ENCODE data around the gene AUH. TPM values are rescaled to one million over a fixed set of nuclear protein-coding genes. Genes with fewer than 3 reads are reported as not detected.

The AUH gene
- total and polyA plus RNA-seq, 8 donors, result 13.6 to 33.7 (median 23.0) TPM

DNA sequence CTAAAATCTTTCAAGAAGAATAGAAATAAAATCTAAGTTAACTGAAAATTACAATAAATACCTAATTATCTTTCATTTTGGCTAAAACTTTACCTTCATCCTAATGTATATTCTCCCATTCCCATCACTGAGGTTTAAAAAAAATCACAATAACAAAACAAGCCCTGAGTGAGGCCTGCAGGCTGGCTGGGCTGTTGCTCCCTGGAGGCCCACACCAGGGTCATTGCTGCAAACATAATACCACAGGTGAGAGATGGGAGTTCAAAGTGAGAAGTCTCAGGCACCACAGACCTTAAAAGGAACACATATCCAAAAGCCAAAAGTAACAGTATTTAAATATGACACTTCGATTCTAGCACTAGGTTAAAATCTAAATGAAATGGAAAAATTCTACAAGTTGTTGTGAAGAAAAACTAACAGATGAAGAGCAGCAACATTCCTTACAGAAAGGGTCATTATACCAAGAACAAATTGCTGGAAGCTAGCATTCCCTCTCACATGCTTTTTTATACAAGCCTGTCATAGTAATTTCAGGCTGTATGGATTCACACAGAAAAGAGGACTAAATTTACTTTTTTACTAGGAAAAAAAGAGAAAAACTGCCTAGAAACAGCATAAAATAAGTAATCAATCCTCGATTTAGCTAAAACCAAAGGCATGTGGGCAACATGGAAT lies 57.8 kb downstream of the AUH start:
- Histone ChIP-seq H3K27ac (peak overlapping the region in 1 of 2 donors; percentile 63), H3K27me3 (no peaks in the 10 kb centered on the region), H3K4me3 (no peak overlapping the region), H3K4me1 (peaks cover 4 to 38% of the 10 kb centered on the region in 2 donors), H3K9me3 (no peaks in the 10 kb centered on the region), H3K36me3 (no peaks in the 10 kb centered on the region)
- no peak for DNase-seq
- no peak for TF ChIP-seq CTCF (IDR thresholded peaks at IDR 0.05)
- ATAC-seq, result no peak
- intact Hi-C loops (cut with DNase I), result no loop called here

GRCh38 chr9:91302831-91303230 lies 58.9 kb downstream of the AUH start:
- Histone ChIP-seq H3K27me3 (no peaks in the 10 kb centered on the region), H3K36me3 (no peaks in the 10 kb centered on the region), H3K9me3 (no peaks in the 10 kb centered on the region), H3K4me1 (peaks cover 4 to 49% of the 10 kb centered on the region in 2 donors), H3K27ac (peak overlapping the region; percentile 52 to 63), H3K4me3 (no peak overlapping the region)
- no peak for DNase-seq
- no peak for TF ChIP-seq CTCF (IDR thresholded peaks at IDR 0.05)
- intact Hi-C loops (cut with DNase I), result no loop called here
- ATAC-seq, result peak; percentile 77

DNA sequence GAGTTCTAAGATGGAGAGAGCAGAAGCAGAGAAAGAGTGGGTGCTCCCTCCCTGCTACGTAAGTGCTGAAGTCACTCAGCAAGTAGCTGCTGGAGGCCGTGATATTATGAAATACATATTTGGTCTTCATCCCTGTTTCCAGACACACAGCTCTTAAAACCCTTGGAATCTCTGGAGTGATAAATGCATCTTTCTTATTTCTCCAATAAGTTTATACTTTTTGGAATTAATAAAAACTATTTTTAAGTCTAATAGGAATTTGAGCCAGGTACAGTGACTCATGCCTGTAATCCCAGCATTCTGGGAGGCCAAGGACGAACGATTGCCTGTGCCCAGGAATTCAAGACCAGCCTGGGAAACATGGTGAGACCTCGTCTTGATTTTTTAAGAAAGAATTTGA lies 60.6 kb downstream of the AUH start:
- Histone ChIP-seq H3K27ac (no peak overlapping the region), H3K36me3 (no peaks in the 10 kb centered on the region), H3K27me3 (no peaks in the 10 kb centered on the region), H3K9me3 (no peaks in the 10 kb centered on the region), H3K4me3 (no peak overlapping the region), H3K4me1 (peaks cover 4 to 62% of the 10 kb centered on the region in 2 donors)
- intact Hi-C loops (cut with DNase I), result no loop called here
- ATAC-seq (no peak), DNase-seq (peak in 1 of 4 donors; percentile 42)
- TF ChIP-seq CTCF (IDR thresholded peaks at IDR 0.05), result no peak

GRCh38 chr9:91298311-91298710 lies 63.4 kb downstream of the AUH start:
- intact Hi-C loops (cut with DNase I), result no loop called here

More at GRCh38 chr9:91298311-91298710, 63.4 kb downstream of the AUH start:
- ATAC-seq, result peak; percentile 27
- DNase-seq, result peak in 2 of 4 donors; percentile 68
- no peak overlapping the region for H3K4me3 ChIP-seq
- peak overlapping the region in 1 of 2 donors; percentile 31 for H3K27ac ChIP-seq
- no peak for TF ChIP-seq CTCF (IDR thresholded peaks at IDR 0.05)
- H3K36me3 ChIP-seq, result peaks cover 0 to 23% of the 10 kb centered on the region in 2 donors
- H3K4me1 ChIP-seq, result peaks cover 4 to 50% of the 10 kb centered on the region in 2 donors
- H3K27me3 ChIP-seq, result no peaks in the 10 kb centered on the region
- H3K9me3 ChIP-seq, result no peaks in the 10 kb centered on the region
